GM19035 (cell line): Measurements from ENCODE around the gene SMARCAL1.

Experiments used
- ATAC-seq: cut with Tn5 transposase; IDR thresholded peaks from one replicate; pipeline ENCODE4 v1.9.1; 2021; ENCODE audit not compliant: unreplicated experiment

The SMARCAL1 gene

DNA sequence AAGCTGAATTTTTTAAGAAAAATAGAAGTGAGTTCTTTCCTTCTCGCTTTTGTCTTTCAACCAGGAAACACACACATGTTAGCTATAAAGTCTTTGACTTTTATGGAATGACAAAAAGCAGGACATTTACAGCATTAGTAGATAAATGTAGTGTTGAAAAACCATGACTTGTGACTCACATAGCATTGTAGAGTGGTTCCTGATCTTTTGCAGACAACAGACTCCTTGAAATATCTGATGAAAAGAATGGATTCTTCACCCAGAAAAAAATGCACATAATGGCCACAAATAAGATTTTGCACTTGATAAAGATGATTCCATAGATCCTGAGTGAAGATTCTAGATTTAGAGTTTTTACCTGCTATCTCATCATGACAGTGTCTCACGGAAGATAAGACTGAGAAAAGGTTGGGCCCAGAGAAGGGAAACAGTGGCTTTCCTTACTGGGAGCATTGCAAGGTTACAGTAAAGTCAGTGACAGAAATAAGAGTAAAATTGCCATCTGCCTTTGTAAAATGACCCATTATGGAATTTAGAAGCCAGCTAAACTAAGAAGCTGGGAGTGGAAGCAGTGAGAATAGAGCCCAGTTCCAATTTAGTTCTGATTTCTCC is 14.0 kb downstream of the SMARCAL1 start:
- ATAC-seq, result no peak

DNA sequence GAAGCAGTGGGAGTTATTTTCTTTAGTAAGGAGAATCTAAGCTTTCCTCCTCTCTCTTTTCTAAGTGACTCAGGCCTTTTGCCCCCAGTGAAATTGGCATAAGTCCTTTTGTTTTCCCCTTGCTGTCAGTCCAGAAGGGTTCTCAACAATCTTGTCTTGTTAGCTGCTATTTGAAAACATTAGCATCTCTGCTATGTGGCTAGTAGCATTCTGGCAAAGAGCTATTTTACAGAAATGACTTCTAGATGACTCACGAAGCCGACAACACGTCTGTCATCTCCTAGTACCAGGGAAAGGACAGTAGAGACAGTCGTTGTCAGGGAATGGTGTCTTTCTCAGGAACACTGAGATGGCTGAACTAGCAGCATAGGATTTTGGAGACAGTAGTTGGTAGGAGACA is 14.7 kb downstream of the SMARCAL1 start:
- no peak for ATAC-seq

- ATAC-seq, result no peak
Observed at GRCh38 chr2:216428618-216429350, 16.5 kb downstream of the SMARCAL1 start.

- ATAC-seq, result no peak
Observed at GRCh38 chr2:216429428-216429827, 17.1 kb downstream of the SMARCAL1 start.

- no peak for ATAC-seq
Observed at GRCh38 chr2:216430811-216431530, 18.7 kb downstream of the SMARCAL1 start.

GRCh38 chr2:216431531-216431856 is 19.2 kb downstream of the SMARCAL1 start:
- ATAC-seq, result no peak

- ATAC-seq, result no peak
Observed at GRCh38 chr2:216436383-216436782, 24.1 kb downstream of the SMARCAL1 start.

- no peak for ATAC-seq
Observed at GRCh38 chr2:216441308-216442010, 29.2 kb downstream of the SMARCAL1 start.

DNA sequence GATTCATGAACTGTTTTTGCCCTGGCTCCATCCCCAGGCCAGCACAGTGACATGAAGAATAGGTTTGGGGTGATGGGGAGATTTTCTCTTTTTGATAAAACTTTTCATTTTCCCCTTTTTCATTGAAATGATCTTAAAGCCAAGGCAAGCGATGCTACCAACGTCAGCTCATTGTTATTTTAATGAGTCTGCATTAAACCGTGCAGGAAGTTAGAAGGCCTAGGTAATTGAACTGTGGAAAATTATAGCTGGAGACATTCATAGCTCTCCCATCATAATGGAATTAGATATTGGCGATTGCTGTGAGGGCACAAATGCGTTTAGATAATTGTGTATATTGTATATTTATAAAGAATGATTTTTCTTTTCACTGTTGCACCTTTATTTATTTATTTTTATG is 33.2 kb downstream of the SMARCAL1 start:
- no peak for ATAC-seq

DNA sequence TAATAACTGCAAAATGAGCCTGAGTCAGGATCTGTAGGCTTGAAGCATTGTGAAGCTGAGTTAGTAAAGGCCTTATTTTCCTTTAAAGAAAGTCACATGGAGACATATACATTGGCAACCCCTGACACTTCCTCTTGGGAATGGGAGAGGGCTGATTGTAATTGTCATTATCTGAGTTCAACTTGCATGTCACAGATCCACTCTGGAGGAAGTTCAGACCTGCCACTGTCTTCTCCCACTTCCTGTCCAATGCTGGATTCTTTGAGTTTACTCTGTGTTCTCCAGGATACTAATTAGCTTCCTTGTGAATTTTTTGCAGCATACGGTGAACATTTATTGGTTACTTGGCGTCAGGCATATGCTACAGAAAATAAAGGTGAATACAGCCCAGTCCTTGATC is 34.1 kb downstream of the SMARCAL1 start:
- ATAC-seq, result no peak

- ATAC-seq, result no peak
Observed at GRCh38 chr2:216447293-216447692, 35.0 kb downstream of the SMARCAL1 start.

GRCh38 chr2:216448829-216449228 is 36.5 kb downstream of the SMARCAL1 start:
- no peak for ATAC-seq

DNA sequence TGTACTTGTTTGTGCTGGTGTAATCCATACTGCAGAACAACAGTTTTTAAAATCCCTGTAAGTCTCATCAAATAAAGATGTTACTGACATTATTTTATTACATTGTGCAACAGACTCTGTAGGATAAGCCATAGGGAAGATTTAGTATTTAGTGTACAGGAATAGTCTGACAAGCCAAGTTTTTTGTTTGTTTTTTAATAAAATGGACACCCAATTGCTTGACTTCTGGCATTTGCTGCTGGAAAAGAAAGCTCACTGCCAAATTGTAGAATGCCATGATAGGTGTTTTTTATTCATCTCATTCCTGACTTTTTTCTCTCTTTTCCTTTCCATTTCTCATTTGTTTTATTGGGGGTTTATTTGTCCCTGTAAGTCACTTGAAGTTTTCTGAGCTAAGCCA is 38.1 kb downstream of the SMARCAL1 start:
- no peak for ATAC-seq

- ATAC-seq, result no peak
Observed at GRCh38 chr2:216450784-216451183, 38.5 kb downstream of the SMARCAL1 start.

GRCh38 chr2:216453955-216454614 is 41.8 kb downstream of the SMARCAL1 start:
- ATAC-seq, result no peak

DNA sequence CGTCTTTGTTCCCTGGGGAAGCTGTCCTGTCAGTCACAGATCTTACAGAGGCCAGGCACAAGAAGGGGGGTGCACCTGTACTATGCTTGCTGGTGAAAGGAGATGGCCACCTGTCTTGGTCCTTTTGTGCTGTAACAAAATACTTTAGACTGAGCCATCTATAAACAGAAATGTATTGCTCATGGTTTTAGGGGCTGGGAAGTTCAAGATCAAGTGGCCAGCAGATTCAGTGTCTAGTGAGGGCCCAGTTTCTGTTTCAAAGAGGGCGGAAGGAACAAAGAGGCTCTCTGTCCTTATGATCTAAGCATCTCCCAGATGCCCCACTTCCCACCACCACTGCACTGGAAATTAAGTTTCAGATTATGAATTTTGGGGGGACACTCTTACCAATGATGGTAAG is 50.9 kb downstream of the SMARCAL1 start:
- no peak for ATAC-seq

DNA sequence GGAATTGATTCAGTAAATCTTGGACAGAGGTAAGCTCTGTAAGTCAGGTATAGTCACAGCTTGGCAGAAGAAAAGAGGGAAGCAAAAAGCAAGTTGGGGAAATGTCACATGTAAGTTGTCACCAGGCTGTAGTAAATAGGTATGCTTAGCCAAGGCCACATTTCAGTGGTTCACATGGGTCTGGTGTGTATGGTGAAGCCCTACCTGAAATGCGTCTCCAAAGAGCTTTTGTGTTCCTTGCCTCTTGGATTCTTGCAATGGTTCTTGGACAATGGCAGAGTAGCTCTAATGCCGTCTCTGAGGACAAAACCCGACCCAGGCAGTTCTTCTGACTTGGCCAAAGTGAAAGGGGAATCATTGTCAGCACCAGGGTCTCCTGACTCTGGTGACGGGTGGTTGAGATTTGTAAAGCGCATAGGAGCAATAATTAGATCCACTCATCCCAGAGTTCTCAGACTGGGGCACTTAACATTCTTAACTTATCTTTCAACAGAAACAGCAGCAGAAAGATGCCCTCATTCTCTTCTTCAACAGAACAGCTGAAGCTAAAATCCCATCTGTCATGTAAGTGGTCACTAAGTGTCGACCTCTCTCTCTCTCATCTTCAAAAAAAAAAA is 51.9 kb downstream of the SMARCAL1 start:
- ATAC-seq, result no peak

GRCh38 chr2:216465579-216466195 is 53.4 kb downstream of the SMARCAL1 start:
- ATAC-seq, result no peak

DNA sequence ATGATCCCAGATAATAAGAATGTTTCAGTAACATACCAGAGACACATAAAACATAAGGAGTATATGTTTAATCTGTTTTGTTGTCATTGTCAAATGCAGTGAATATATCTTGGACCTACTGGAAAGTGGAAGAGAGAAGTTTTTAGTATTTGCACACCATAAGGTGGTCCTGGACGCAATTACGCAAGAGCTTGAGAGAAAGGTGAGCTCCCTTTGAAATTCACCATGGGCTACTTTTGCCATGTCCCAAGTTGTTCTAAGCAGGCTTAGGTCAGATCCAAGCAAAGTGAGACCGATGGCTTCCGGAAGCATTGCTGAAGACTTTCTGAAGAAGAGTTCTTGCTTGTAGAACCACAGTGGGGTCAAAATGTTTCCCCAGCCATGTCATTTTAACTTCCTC is 55.6 kb downstream of the SMARCAL1 start:
- ATAC-seq, result no peak

DNA sequence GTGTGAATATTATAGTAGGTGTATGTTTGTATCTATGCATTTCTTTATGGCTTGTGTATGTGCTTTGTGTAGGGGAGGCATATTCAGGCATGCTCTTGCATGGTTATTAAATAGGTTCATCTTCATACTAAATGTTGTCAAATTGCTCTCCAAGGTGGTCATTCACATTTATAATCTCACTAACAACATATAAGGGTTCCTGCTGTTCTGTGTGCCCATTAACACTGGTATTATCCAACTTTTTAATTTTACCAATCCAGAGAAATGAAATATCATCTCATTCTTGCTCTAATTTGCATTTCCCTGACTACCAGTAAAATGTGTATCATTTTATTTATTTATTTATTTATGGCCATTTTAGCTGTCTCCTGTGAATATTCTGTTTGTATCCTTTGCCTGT is 57.4 kb downstream of the SMARCAL1 start:
- no peak for ATAC-seq
